ENCODE measurements around the gene DMRT3. TPM values are rescaled to one million over a fixed set of nuclear protein-coding genes. Genes with fewer than 3 reads are reported as not detected.

DMRT3 gene
- total RNA-seq, 3 donors from 2014 or later (not counting 1 experiment from before 2014, with no cell fraction given): not detected

- 4% methylated on average over 91 of the region's 92 CpGs for WGBS (ENCODE audit: insufficient coverage)
These were observed 735 bp downstream of the DMRT3 start for GRCh38 chr9:976943-977837.

DNA sequence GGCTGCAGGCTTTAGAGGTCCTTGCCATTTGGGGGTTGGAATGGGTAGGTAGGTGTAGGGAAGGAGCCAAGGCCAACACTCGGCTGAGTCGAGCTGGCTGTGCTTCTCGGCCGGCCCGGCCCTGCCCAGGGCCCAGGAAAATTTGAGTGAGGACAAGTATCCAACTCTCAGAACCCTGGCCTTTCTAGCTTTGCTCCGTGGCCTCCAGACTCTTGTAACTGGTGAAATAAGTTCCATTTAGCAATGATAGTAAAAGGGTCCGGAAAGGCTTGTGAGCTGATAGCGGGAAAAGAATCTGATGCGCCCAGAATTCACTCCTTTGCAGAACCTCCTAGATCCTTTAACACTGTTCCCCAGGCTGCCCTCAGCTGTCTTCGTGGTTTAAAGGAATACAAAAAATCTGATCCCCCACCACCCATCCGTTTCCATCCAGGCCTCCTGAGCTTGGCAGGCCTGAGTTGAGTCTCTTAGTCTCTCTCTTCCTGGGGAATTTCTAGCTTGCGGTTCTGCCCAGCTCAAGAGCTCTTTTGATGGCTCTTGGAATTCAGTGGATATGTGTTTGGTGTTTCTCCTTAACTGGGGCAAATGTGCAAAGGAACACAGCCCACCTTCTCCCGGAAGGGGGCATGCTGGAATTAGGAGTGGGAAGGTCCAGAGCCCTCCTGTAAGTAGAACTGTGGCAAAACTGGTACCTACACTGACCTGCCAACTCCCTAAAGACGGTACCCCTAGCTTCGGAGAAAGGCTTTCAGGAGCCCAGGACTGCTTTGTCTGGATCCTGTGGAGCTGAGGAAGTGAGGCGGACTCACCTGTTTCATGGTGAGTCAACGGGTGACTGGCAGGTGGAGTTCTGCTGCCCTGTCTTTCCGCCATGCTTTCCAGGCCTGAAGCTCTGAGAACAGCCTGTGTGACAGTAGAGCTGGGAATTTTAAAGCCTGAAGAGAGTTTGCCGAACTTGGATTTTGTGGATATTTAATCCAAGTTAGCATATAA lies 1.7 kb downstream of the DMRT3 start:
- no peaks in the 10 kb centered on the region for H3K36me3 Mint-ChIP-seq
- peaks cover 75 to 82% of the 10 kb centered on the region in 2 donors for H3K27me3 Mint-ChIP-seq (ENCODE audit: low read depth in 2 of 2)
- Histone ChIP-seq H3K27me3 (ENCODE audit: control insufficient read depth, insufficient read depth, low read length) (peaks cover 53% of the 10 kb centered on the region), H3K4me3 (ENCODE audit: low read length) (no peak overlapping the region), H3K27ac (ENCODE audit: low read length) (no peak overlapping the region), H3K36me3 (ENCODE audit: control insufficient read depth, insufficient read depth, low read length) (no peaks in the 10 kb centered on the region), H3K9me3 (ENCODE audit: control insufficient read depth, insufficient read depth, low read length) (no peaks in the 10 kb centered on the region), H3K4me1 (ENCODE audit: control insufficient read depth, insufficient read depth, low read length) (peaks cover under 1% of the 10 kb centered on the region)
- no peaks in the 10 kb centered on the region for H3K4me1 Mint-ChIP-seq
- H3K4me3 Mint-ChIP-seq: no peak overlapping the region
- no peak overlapping the region for H3K27ac Mint-ChIP-seq
- no peak for DNase-seq
- intact Hi-C loops (cut with micrococcal nuclease): no loop called here
- TF ChIP-seq CTCF (IDR thresholded peaks at IDR 0.05): no peak
- 17% methylated on average over 18 of the region's 19 CpGs for WGBS (ENCODE audit: insufficient coverage)
- no peaks in the 10 kb centered on the region for H3K9me3 Mint-ChIP-seq
- no peak for ATAC-seq

More at GRCh38 chr9:976943-977837, 735 bp downstream of the DMRT3 start:
- no peak for TF ChIP-seq CTCF (IDR thresholded peaks at IDR 0.05)
- no peak overlapping the region for H3K4me3 Mint-ChIP-seq
- intact Hi-C loops (cut with micrococcal nuclease): no loop called here
- Histone ChIP-seq H3K27ac (ENCODE audit: low read length) (no peak overlapping the region), H3K27me3 (ENCODE audit: control insufficient read depth, insufficient read depth, low read length) (peaks cover 51% of the 10 kb centered on the region), H3K36me3 (ENCODE audit: control insufficient read depth, insufficient read depth, low read length) (no peaks in the 10 kb centered on the region), H3K9me3 (ENCODE audit: control insufficient read depth, insufficient read depth, low read length) (no peaks in the 10 kb centered on the region), H3K4me3 (ENCODE audit: low read length) (no peak overlapping the region), H3K4me1 (ENCODE audit: control insufficient read depth, insufficient read depth, low read length) (peaks cover 6% of the 10 kb centered on the region)
- peaks cover 68 to 76% of the 10 kb centered on the region in 2 donors for H3K27me3 Mint-ChIP-seq (ENCODE audit: low read depth in 2 of 2)
- no peaks in the 10 kb centered on the region for H3K36me3 Mint-ChIP-seq
- H3K27ac Mint-ChIP-seq: no peak overlapping the region
- no peaks in the 10 kb centered on the region for H3K9me3 Mint-ChIP-seq
- H3K4me1 Mint-ChIP-seq: no peaks in the 10 kb centered on the region
- ATAC-seq: no peak
- no peak for DNase-seq

GRCh38 chr9:979983-980382 lies 3.5 kb downstream of the DMRT3 start:
- 6% methylated on average over 2 of the region's 2 CpGs for WGBS (ENCODE audit: insufficient coverage)
- Mint-ChIP-seq H3K4me1 (no peaks in the 10 kb centered on the region), H3K27ac (no peak overlapping the region), H3K36me3 (no peaks in the 10 kb centered on the region), H3K27me3 (ENCODE audit: low read depth in 2 of 2) (peaks cover 70 to 74% of the 10 kb centered on the region in 2 donors), H3K4me3 (no peak overlapping the region), H3K9me3 (no peaks in the 10 kb centered on the region)
- no peak for ATAC-seq
- Histone ChIP-seq H3K27me3 (ENCODE audit: control insufficient read depth, insufficient read depth, low read length) (peaks cover 49% of the 10 kb centered on the region), H3K36me3 (ENCODE audit: control insufficient read depth, insufficient read depth, low read length) (no peaks in the 10 kb centered on the region), H3K9me3 (ENCODE audit: control insufficient read depth, insufficient read depth, low read length) (no peaks in the 10 kb centered on the region), H3K27ac (ENCODE audit: low read length) (no peak overlapping the region), H3K4me1 (ENCODE audit: control insufficient read depth, insufficient read depth, low read length) (no peaks in the 10 kb centered on the region), H3K4me3 (ENCODE audit: low read length) (no peak overlapping the region)
- intact Hi-C loops (cut with micrococcal nuclease): no loop called here
- no peak for TF ChIP-seq CTCF (IDR thresholded peaks at IDR 0.05)
- DNase-seq: no peak
